K562 (cell line): ENCODE measurements around the gene LINGO4. TPM values are rescaled to one million over a fixed set of nuclear protein-coding genes. Genes with fewer than 3 reads are reported as not detected.

Experiments
- ATAC-seq: fragments of 200-7000 bp; cut with Tn5 transposase; 3 replicates; pipeline ENCODE4 v1.9.1; 2020; ENCODE audit warnings: moderate library complexity
- BruUV-seq: library from RNA; stranded (reverse); fragments of 400-500 nt; replicated peaks from 2 replicates; lab custom pipeline; 2021; lab: Mats Ljungman, UMichigan
- CTCF ChIA-PET: fragments of 300-600 bp; formaldehyde crosslinking; extraction: SDS; loops from one replicate; lab custom pipeline; 2021; ENCODE audit warnings: low intra/inter-chr PET ratio; lab: Yijun Ruan, JAX
- POLR2A ChIA-PET: fragments of 300-600, 350-650 bp; sonication (Branson Sonifier 250); formaldehyde crosslinking; extraction: SDS; loops from one replicate; lab custom pipeline; 2021; ENCODE audit warnings: antibody characterized with exemption, inconsistent platforms; lab: Yijun Ruan, JAX
- DNase-seq, 4 experiments: peaks; one replicate each; pipeline versions ENCODE4 v3.0.0 to v3.0.0-alpha.2; 2011 to 2018; ENCODE audit warnings: low spot score in 3 of 4, mixed read lengths in 3 of 4; ENCODE audit errors: extremely low read depth in 1 of 4
- FAIRE-seq: peaks from 2 replicates; lab custom pipeline; 2011; peaks lifted over from hg19 to GRCh38; lab: Jason Lieb, UNC
- H2AFZ ChIP-seq: 2 replicates; pipeline ENCODE4 v1.6.0; 2011; ENCODE audit warnings: low read depth, low read length, control low read depth, inconsistent platforms
- H3K27ac ChIP-seq: fragments of 200-600 bp; 3 replicates; pipeline ENCODE4 v1.8.0; 2011; ENCODE audit warnings: low read depth, mild to moderate bottlenecking, control low read depth, inconsistent platforms, low read length, moderate library complexity, mixed read lengths; ENCODE audit errors: extremely low read depth
- H3K27me3 ChIP-seq, 2 experiments: fragments of 300-600 bp in 1 of 2; 2 replicates in 1 of 2; 3 replicates in 1 of 2; pipeline versions ENCODE4 v1.6.0 to v1.8.0; 2011; ENCODE audit warnings: inconsistent platforms in 2 of 2, low read length in 2 of 2, mild to moderate bottlenecking in 1 of 2, mixed read lengths in 1 of 2, moderate library complexity in 1 of 2; ENCODE audit not compliant: control insufficient read depth in 2 of 2, insufficient read depth in 2 of 2
- H3K36me3 ChIP-seq: fragments of 300-600 bp; 3 replicates; pipeline ENCODE4 v1.8.0; 2011; ENCODE audit warnings: mild to moderate bottlenecking, low read length, inconsistent platforms; ENCODE audit not compliant: control insufficient read depth, insufficient read depth
- H3K4me1 ChIP-seq, 2 experiments: fragments of 200-600 bp in 1 of 2; replicated peaks in 1 of 2; 2 replicates in 1 of 2; 3 replicates in 1 of 2; pipeline versions ENCODE4 v1.5.1 to v1.8.0; 2011; ENCODE audit warnings: inconsistent platforms in 2 of 2, low read length in 2 of 2, mild to moderate bottlenecking in 1 of 2, mixed read lengths in 1 of 2, moderate library complexity in 1 of 2; ENCODE audit not compliant: control insufficient read depth in 2 of 2, insufficient read depth in 2 of 2
- H3K4me2 ChIP-seq: 2 replicates; pipeline ENCODE4 v1.6.1; 2011; ENCODE audit warnings: low read length, control low read depth, inconsistent platforms, mixed read lengths; ENCODE audit not compliant: insufficient read depth
- H3K4me3 ChIP-seq: fragments of 200-600 bp; sonication (generic), shearing (Covaris generic); 2 replicates; pipeline ENCODE4 v1.5.1; 2016; ENCODE audit warnings: control low read depth, inconsistent platforms
- H3K79me2 ChIP-seq: fragments of 200-600 bp; 3 replicates; pipeline ENCODE4 v1.8.0; 2011; ENCODE audit warnings: low read length, inconsistent platforms; ENCODE audit not compliant: control insufficient read depth, insufficient read depth
- H3K9ac ChIP-seq, 2 experiments: 2 replicates each; pipeline versions ENCODE4 v1.6.0 to v1.6.1; 2011; ENCODE audit warnings: low read depth in 2 of 2, low read length in 2 of 2, control low read depth in 1 of 2, inconsistent platforms in 1 of 2, mild to moderate bottlenecking in 1 of 2, mixed read lengths in 1 of 2; ENCODE audit not compliant: insufficient read depth in 1 of 2
- H3K9me1 ChIP-seq: one replicate; pipeline ENCODE4 v1.6.0; 2011; ENCODE audit warnings: inconsistent platforms, mild to moderate bottlenecking, low read length, moderate library complexity; ENCODE audit not compliant: control insufficient read depth, insufficient read depth
- H3K9me3 ChIP-seq: replicated peaks from 2 replicates; pipeline ENCODE4 v1.5.1; 2011; ENCODE audit warnings: low read depth, low read length, inconsistent platforms; ENCODE audit not compliant: control insufficient read depth, insufficient read depth
- H4K20me1 ChIP-seq: replicated peaks from 2 replicates; pipeline ENCODE4 v1.6.1; 2011; ENCODE audit warnings: low read length, inconsistent platforms, mixed read lengths; ENCODE audit not compliant: control insufficient read depth, insufficient read depth
- SIN3B ChIP-seq: fragments of 450-650 bp; IDR thresholded peaks from 2 replicates; pipeline ENCODE4 v1.6.1; 2017; ENCODE audit warnings: low read depth, mild to moderate bottlenecking, moderate library complexity
- TCF7L2 ChIP-seq: fragments of 150-350 bp; IDR thresholded peaks from 2 replicates; pipeline ENCODE4 v1.6.1; 2016; ENCODE audit warnings: low read depth, mild to moderate bottlenecking, low read length, moderate library complexity
- ZNF445 ChIP-seq: fragments of 250-450 bp; sonication (Bioruptor Pico); IDR thresholded peaks from 2 replicates; pipeline ENCODE4 v1.4.0; 2020; ENCODE audit warnings: low read depth, mild to moderate bottlenecking, moderate library complexity
- WGBS: fragments of 100-300 bp; shearing (Covaris generic); methylation state at CpG from one replicate; pipeline ENCODE4 v1.1.6; 2016; ENCODE audit warnings: low coverage, mixed read lengths; ENCODE audit not compliant: insufficient coverage; ENCODE audit errors: missing lambda C conversion rate; 5-methylcytosine and 5-hydroxymethylcytosine counted together
- in situ Hi-C: fragments of 300-500 bp; cut with MboI; formaldehyde crosslinking; loops from 4 replicates; pipeline ENCODE4 v1.15.0; 2018; ENCODE audit warnings: inconsistent platforms, mixed read lengths
- intact Hi-C: fragments of 100-400 bp; cut with micrococcal nuclease; formaldehyde crosslinking; loops from 2 replicates; pipeline ENCODE4 v1.14.2; 2022
- polyA plus RNA-seq, 8 experiments: library from polyadenylated mRNA; depleted of rRNA in 4 of 8; stranded (reverse) in 5 of 8; unstranded in 3 of 8; fragments of >200 nt; fragmentation: Nextera tagmentation in 2 of 8; fragmentation: Illumina TruSeq in 1 of 8; extraction: Ambion mirVana in 2 of 8; extraction: Trizol in 1 of 8; gene quantifications; 2 replicates each; pipeline versions ENCODE4 v1.2.1 to v1.2.3, GENCODE V29; 2011 to 2014; ENCODE audit warnings: inconsistent platforms in 1 of 8, missing spikeins in 1 of 8
- total RNA-seq, 7 experiments: library from RNA; depleted of rRNA in 6 of 7; stranded (reverse); fragments of >200 nt in 6 of 7; fragmentation: Illumina TruSeq in 2 of 7; extraction: Trizol in 2 of 7; gene quantifications; 2 replicates each; pipeline versions ENCODE4 v1.2.1 to v1.2.3, GENCODE V29; 2011 to 2021; ENCODE audit warnings: low replicate concordance in 1 of 7
- TF ChIP-seq, protein P1 (sequence below): fragments of 450-650 bp; IDR thresholded peaks from 2 replicates; pipeline ENCODE4 v1.6.1; 2016
- TF ChIP-seq, protein P2 (sequence below): sonication (generic); formaldehyde crosslinking; IDR thresholded peaks from 2 replicates; pipeline ENCODE4 v1.5.0; 2020; ENCODE audit warnings: missing genetic modification reagents
- TF ChIP-seq, protein P3 (sequence below): fragments of 450-650 bp; IDR thresholded peaks from 2 replicates; pipeline ENCODE4 v1.6.1; 2017; ENCODE audit warnings: mild to moderate bottlenecking, moderate library complexity
- TF ChIP-seq, protein P4 (sequence below), 2 experiments: IDR thresholded peaks in 1 of 2; conservative IDR thresholded peaks in 1 of 2; 2 replicates each; pipeline ENCODE4 v1.6.1; 2016; ENCODE audit warnings: low read depth in 2 of 2, mild to moderate bottlenecking in 1 of 2, missing compliant biosample characterization in 1 of 2, missing genetic modification characterization in 1 of 2, moderate library complexity in 1 of 2
- TF ChIP-seq, protein P5 (sequence below), 3 experiments: IDR thresholded peaks in 2 of 3; conservative IDR thresholded peaks in 1 of 3; 2 replicates each; pipeline ENCODE4 v1.5.1; 2011 to 2012; ENCODE audit warnings: low read length in 3 of 3, mild to moderate bottlenecking in 3 of 3, control low read depth in 2 of 3, improper control_type of control experiment in 1 of 3, inconsistent platforms in 1 of 3, low read depth in 1 of 3, mixed read lengths in 1 of 3, moderate library complexity in 1 of 3; ENCODE audit not compliant: insufficient read depth in 2 of 3

The LINGO4 gene
- total and polyA plus RNA-seq, 9 of the 15 experiments (the other 6 are each of a cell fraction or from before 2014, with no cell fraction given), result not detected

DNA sequence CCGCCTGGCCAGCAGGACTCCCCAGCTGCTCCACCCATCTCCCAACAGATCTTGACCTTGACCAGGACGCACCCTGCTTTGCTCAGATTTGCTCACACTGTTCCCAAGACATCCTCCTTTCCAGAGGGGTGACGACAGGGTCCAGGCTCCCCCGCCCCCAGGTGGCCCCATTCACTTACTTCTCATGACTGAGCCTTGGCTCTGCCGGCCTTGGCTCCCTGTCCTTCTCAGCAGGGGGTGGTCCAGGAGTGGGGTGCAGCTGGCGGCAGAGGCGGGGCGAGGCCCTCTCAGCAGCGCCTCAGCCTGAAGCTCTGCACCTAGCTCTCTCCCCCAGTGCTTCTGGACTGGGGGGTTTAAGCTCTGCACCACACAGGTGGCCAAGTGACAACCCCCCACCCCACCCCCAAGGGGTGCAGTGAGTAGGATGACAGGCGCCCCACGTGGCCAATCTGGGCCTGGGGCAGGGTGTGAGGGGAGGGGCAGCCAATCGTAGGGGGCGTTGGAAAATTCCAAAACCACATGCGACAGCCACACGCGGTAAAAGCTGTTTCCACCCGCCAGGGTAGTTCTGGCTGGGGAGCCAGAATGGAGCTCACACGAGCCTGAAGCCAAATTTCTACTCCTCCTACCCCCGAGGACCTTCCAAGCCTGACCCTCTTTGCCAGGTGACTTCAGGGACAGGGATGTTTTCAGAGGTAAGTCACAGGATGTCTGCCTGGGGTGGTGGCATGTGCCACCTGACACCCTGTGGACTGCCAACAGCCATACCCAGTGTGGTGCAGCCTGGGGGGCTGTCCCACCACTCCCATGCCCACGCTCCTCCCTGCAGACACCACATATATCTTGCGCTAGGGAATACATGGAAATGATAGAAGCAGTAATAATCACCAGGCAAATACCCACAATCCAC lies 20.8 kb upstream of the LINGO4 start:
- intact Hi-C loops, result no loop called here
- POLR2A ChIA-PET, result interaction anchor here (0.6 to 1.0 kb wide), 2 partner anchors 28 to 51 kb away, joined by 3 read pairs; partner anchors contain the start of gene THEM5

More for the DNA sequence above, 20.8 kb upstream of the LINGO4 start:
- FAIRE-seq (no peak), DNase-seq (peak; percentile 19 to 52 (median 38)), ATAC-seq (peak; percentile 15; the same call in 1 of the 3 replicates)
- BruUV-seq, result no TSS peak
- Histone ChIP-seq H3K4me1 (peaks cover 7 to 23% of the 10 kb centered on the region in 2 experiments), H2AFZ (no peak overlapping the region), H4K20me1 (no peaks in the 10 kb centered on the region; the same call in 1 of the 2 replicates), H3K27ac (no peak overlapping the region), H3K79me2 (no peaks in the 10 kb centered on the region), H3K4me3 (no peak overlapping the region), H3K9me1 (no peaks in the 10 kb centered on the region), H3K9me3 (no peaks in the 10 kb centered on the region), H3K27me3 (peaks cover 20 to 46% of the 10 kb centered on the region in 2 experiments; a peak in 4 of 5 replicates), H3K4me2 (no peak overlapping the region), H3K36me3 (no peaks in the 10 kb centered on the region), H3K9ac (peak overlapping the region in 1 of 2 experiments; percentile 35; a peak in 1 of 4 replicates)
- WGBS, result 14% methylated on average over 14 of the region's 21 CpGs
- in situ Hi-C loops, result no loop called here
- CTCF ChIA-PET, result no interaction called here
- TF ChIP-seq TCF7L2 (no peak), SIN3B (no peak), ZNF445 (CRISPR knock-in tag) (no peak)
- TF ChIP-seq, protein P1, sequence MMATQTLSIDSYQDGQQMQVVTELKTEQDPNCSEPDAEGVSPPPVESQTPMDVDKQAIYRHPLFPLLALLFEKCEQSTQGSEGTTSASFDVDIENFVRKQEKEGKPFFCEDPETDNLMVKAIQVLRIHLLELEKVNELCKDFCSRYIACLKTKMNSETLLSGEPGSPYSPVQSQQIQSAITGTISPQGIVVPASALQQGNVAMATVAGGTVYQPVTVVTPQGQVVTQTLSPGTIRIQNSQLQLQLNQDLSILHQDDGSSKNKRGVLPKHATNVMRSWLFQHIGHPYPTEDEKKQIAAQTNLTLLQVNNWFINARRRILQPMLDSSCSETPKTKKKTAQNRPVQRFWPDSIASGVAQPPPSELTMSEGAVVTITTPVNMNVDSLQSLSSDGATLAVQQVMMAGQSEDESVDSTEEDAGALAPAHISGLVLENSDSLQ, result peak; percentile 87
- TF ChIP-seq, protein P2, sequence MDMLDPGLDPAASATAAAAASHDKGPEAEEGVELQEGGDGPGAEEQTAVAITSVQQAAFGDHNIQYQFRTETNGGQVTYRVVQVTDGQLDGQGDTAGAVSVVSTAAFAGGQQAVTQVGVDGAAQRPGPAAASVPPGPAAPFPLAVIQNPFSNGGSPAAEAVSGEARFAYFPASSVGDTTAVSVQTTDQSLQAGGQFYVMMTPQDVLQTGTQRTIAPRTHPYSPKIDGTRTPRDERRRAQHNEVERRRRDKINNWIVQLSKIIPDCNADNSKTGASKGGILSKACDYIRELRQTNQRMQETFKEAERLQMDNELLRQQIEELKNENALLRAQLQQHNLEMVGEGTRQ (CRISPR knock-in tag), result 0 out of 2 replicates have a peak, but pooled peaks have one; percentile 34
- TF ChIP-seq, protein P3, sequence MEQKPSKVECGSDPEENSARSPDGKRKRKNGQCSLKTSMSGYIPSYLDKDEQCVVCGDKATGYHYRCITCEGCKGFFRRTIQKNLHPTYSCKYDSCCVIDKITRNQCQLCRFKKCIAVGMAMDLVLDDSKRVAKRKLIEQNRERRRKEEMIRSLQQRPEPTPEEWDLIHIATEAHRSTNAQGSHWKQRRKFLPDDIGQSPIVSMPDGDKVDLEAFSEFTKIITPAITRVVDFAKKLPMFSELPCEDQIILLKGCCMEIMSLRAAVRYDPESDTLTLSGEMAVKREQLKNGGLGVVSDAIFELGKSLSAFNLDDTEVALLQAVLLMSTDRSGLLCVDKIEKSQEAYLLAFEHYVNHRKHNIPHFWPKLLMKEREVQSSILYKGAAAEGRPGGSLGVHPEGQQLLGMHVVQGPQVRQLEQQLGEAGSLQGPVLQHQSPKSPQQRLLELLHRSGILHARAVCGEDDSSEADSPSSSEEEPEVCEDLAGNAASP, result no peak
- TF ChIP-seq, protein P4, sequence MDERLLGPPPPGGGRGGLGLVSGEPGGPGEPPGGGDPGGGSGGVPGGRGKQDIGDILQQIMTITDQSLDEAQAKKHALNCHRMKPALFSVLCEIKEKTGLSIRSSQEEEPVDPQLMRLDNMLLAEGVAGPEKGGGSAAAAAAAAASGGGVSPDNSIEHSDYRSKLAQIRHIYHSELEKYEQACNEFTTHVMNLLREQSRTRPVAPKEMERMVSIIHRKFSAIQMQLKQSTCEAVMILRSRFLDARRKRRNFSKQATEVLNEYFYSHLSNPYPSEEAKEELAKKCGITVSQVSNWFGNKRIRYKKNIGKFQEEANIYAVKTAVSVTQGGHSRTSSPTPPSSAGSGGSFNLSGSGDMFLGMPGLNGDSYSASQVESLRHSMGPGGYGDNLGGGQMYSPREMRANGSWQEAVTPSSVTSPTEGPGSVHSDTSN (CRISPR knock-in tag; IDR thresholded peaks at IDR 0.05; ENCODE audit: low read depth), result no peak
- TF ChIP-seq, protein P4 (tag; conservative IDR thresholded peaks at IDR 0.05; ENCODE audit: low read depth), result 0 out of 2 replicates have a peak, but pooled peaks have one; percentile 19
- TF ChIP-seq, protein P5, sequence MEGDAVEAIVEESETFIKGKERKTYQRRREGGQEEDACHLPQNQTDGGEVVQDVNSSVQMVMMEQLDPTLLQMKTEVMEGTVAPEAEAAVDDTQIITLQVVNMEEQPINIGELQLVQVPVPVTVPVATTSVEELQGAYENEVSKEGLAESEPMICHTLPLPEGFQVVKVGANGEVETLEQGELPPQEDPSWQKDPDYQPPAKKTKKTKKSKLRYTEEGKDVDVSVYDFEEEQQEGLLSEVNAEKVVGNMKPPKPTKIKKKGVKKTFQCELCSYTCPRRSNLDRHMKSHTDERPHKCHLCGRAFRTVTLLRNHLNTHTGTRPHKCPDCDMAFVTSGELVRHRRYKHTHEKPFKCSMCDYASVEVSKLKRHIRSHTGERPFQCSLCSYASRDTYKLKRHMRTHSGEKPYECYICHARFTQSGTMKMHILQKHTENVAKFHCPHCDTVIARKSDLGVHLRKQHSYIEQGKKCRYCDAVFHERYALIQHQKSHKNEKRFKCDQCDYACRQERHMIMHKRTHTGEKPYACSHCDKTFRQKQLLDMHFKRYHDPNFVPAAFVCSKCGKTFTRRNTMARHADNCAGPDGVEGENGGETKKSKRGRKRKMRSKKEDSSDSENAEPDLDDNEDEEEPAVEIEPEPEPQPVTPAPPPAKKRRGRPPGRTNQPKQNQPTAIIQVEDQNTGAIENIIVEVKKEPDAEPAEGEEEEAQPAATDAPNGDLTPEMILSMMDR (IDR thresholded peaks at IDR 0.05 in 2 of 3, conservative IDR thresholded peaks at IDR 0.05 in 1 of 3; ENCODE audit: insufficient read depth in 2 of 3, low read depth in 1 of 3, low read length in 3 of 3), result 0 out of 6 replicates have a peak, but pooled peaks of 1 of the 3 experiments have one; percentile 2
